GM23248 (cell line): ENCODE data around the gene MGAT5.

Experiments used
- EZH2 ChIP-seq: fragments of 200-600 bp; sonication (generic); IDR thresholded peaks from 2 replicates; pipeline ENCODE4 v1.6.1; 2018; ENCODE audit warnings: antibody characterized with exemption, mild to moderate bottlenecking; ENCODE audit not compliant: insufficient read depth, poor library complexity, severe bottlenecking
- EZH2phosphoT487 ChIP-seq: fragments of 200-600 bp; sonication (generic); IDR thresholded peaks from 2 replicates; pipeline ENCODE4 v1.6.1; 2018; ENCODE audit warnings: antibody characterized with exemption, moderate library complexity, mild to moderate bottlenecking, low read depth; ENCODE audit not compliant: insufficient read depth

GRCh38 chr2:134391751-134392160 lies 137.9 kb downstream of the MGAT5 start:
- TF ChIP-seq EZH2 (no peak), EZH2phosphoT487 (no peak)
